Measurements from ENCODE around the gene ANTXR2.

ANTXR2 gene

GRCh38 chr4:79979785-79980437 lies 93.1 kb downstream of the ANTXR2 start:
- DNase-seq = no peak

GRCh38 chr4:79977131-79977840 lies 95.7 kb downstream of the ANTXR2 start:
- no peak for DNase-seq

GRCh38 chr4:79964400-79965211 lies 108.4 kb downstream of the ANTXR2 start:
- DNase-seq = no peak

GRCh38 chr4:79964020-79964399 lies 109.0 kb downstream of the ANTXR2 start:
- DNase-seq = no peak

GRCh38 chr4:79959652-79960051 lies 113.4 kb downstream of the ANTXR2 start:
- DNase-seq = no peak

GRCh38 chr4:79958466-79959264 lies 114.4 kb downstream of the ANTXR2 start:
- no peak for DNase-seq

GRCh38 chr4:79949178-79949577 lies 123.9 kb downstream of the ANTXR2 start:
- DNase-seq = no peak

- no peak for DNase-seq
These were observed 124.3 kb downstream of the ANTXR2 start for GRCh38 chr4:79948739-79949138.

GRCh38 chr4:79948261-79948660 lies 124.8 kb downstream of the ANTXR2 start:
- no peak for DNase-seq

GRCh38 chr4:79947386-79947785 lies 125.6 kb downstream of the ANTXR2 start:
- DNase-seq = no peak

- DNase-seq = no peak
These were observed 137.8 kb downstream of the ANTXR2 start for GRCh38 chr4:79935274-79935673.

- DNase-seq = no peak
These were observed 138.4 kb downstream of the ANTXR2 start for GRCh38 chr4:79934660-79935059.

- no peak for DNase-seq
These were observed 145.1 kb downstream of the ANTXR2 start for GRCh38 chr4:79927931-79928330.

- no peak for DNase-seq
These were observed 149.7 kb downstream of the ANTXR2 start for GRCh38 chr4:79923281-79923680.

- DNase-seq = no peak
These were observed 151.0 kb downstream of the ANTXR2 start for GRCh38 chr4:79922011-79922410.

GRCh38 chr4:79920163-79920853 lies 152.7 kb downstream of the ANTXR2 start:
- no peak for DNase-seq

GRCh38 chr4:79918292-79918691 lies 154.7 kb downstream of the ANTXR2 start:
- DNase-seq = no peak

GRCh38 chr4:79917246-79917645 lies 155.8 kb downstream of the ANTXR2 start:
- DNase-seq = peak; percentile 43

- no peak for DNase-seq
These were observed 157.8 kb downstream of the ANTXR2 start for GRCh38 chr4:79915246-79915645.

GRCh38 chr4:79913581-79913980 lies 159.4 kb downstream of the ANTXR2 start:
- DNase-seq = no peak

GRCh38 chr4:79907001-79907400 lies 166.0 kb downstream of the ANTXR2 start:
- DNase-seq = no peak

- no peak for DNase-seq
These were observed 166.7 kb downstream of the ANTXR2 start for GRCh38 chr4:79906303-79906702.

All from activated T-cell treated with anti-CD3 and anti-CD28 coated beads, Interleukin-2, amount 50 U/mL, for 1 hour (primary cell).